ENCODE data around the gene ZNF500. TPM values are rescaled to one million over a fixed set of nuclear protein-coding genes. Genes with fewer than 3 reads are reported as not detected.

The ZNF500 gene
- total and polyA plus RNA-seq, 10 of the 15 experiments (the other 5 are each of a cell fraction or from before 2014, with no cell fraction given) = 0.99 to 13.1 (median 5.5) TPM

DNA sequence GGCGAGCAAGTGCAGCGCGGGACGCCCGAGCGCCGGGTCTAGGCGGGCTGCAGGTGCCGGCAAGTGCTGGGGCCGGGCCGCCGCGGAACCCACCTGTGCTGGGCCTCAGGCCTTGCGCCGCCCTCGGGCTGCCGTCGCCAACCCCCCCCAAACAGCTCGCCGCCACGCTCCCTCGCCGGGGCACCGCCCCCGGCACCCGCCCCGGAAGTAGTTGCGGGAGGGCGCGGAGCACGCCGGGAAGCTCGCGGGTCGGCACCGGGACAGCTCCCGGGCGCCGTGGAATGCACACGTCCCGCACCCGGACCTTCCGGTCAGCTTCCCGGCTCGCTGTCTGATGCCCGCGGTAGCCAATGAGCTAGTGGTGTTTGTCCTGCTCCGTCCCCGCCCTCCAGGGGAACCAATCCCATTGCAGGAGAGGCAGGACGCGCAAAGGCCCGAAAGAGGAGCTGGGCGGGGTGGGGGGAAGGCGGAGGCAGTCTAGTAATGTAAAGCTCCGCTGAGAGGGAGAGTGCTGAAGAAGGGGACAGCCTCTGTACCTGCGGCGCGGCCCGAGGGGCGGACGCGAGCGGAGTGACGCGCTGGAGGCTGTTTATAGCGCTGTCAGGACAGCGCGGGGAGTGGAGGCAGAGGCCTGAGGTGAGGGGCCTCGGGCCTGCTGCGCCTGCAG is 32.8 kb downstream of the ZNF500 start, which contains the start of the genes ANKS3 and DNAAF8 (continued):
- 0 out of 2 replicates have a peak, but pooled peaks have one; percentile 52 for TF ChIP-seq EED (IDR thresholded peaks at IDR 0.05; ENCODE audit: low read depth)
- TF ChIP-seq, protein P1, sequence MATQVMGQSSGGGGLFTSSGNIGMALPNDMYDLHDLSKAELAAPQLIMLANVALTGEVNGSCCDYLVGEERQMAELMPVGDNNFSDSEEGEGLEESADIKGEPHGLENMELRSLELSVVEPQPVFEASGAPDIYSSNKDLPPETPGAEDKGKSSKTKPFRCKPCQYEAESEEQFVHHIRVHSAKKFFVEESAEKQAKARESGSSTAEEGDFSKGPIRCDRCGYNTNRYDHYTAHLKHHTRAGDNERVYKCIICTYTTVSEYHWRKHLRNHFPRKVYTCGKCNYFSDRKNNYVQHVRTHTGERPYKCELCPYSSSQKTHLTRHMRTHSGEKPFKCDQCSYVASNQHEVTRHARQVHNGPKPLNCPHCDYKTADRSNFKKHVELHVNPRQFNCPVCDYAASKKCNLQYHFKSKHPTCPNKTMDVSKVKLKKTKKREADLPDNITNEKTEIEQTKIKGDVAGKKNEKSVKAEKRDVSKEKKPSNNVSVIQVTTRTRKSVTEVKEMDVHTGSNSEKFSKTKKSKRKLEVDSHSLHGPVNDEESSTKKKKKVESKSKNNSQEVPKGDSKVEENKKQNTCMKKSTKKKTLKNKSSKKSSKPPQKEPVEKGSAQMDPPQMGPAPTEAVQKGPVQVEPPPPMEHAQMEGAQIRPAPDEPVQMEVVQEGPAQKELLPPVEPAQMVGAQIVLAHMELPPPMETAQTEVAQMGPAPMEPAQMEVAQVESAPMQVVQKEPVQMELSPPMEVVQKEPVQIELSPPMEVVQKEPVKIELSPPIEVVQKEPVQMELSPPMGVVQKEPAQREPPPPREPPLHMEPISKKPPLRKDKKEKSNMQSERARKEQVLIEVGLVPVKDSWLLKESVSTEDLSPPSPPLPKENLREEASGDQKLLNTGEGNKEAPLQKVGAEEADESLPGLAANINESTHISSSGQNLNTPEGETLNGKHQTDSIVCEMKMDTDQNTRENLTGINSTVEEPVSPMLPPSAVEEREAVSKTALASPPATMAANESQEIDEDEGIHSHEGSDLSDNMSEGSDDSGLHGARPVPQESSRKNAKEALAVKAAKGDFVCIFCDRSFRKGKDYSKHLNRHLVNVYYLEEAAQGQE (IDR thresholded peaks at IDR 0.05; ENCODE audit: low read depth, low read length) = peak; percentile 66; the same call in 1 of the 2 replicates
- TF ChIP-seq TCF3 (IDR thresholded peaks at IDR 0.05; ENCODE audit: borderline replicate concordance, insufficient read depth, low read depth, low read length) = 0 out of 2 replicates have a peak, but pooled peaks have one; percentile 18
- no peak for TF ChIP-seq ZNF217 (IDR thresholded peaks at IDR 0.05)
- TF ChIP-seq TAF1 (IDR thresholded peaks at IDR 0.05; ENCODE audit: borderline replicate concordance, low read depth, low read length) = peak; percentile 30; the same call in 1 of the 2 replicates
- TF ChIP-seq MTA2 (IDR thresholded peaks at IDR 0.05; ENCODE audit: low read depth) = no peak
- no peak for TF ChIP-seq FOXK2 (IDR thresholded peaks at IDR 0.05)
- TF ChIP-seq SREBF1 (IDR thresholded peaks at IDR 0.05; ENCODE audit: low read length) = peak; percentile 40
- no peak for TF ChIP-seq RAD21 (IDR thresholded peaks at IDR 0.05; ENCODE audit: insufficient read depth, low read depth, low read length)
- peak; percentile 79 for TF ChIP-seq CHD2 (IDR thresholded peaks at IDR 0.05; ENCODE audit: borderline replicate concordance, low read depth, low read length)
- no peak for TF ChIP-seq RCOR1 (conservative IDR thresholded peaks at IDR 0.05; ENCODE audit: low read depth, low read length)
- TF ChIP-seq, protein P2, sequence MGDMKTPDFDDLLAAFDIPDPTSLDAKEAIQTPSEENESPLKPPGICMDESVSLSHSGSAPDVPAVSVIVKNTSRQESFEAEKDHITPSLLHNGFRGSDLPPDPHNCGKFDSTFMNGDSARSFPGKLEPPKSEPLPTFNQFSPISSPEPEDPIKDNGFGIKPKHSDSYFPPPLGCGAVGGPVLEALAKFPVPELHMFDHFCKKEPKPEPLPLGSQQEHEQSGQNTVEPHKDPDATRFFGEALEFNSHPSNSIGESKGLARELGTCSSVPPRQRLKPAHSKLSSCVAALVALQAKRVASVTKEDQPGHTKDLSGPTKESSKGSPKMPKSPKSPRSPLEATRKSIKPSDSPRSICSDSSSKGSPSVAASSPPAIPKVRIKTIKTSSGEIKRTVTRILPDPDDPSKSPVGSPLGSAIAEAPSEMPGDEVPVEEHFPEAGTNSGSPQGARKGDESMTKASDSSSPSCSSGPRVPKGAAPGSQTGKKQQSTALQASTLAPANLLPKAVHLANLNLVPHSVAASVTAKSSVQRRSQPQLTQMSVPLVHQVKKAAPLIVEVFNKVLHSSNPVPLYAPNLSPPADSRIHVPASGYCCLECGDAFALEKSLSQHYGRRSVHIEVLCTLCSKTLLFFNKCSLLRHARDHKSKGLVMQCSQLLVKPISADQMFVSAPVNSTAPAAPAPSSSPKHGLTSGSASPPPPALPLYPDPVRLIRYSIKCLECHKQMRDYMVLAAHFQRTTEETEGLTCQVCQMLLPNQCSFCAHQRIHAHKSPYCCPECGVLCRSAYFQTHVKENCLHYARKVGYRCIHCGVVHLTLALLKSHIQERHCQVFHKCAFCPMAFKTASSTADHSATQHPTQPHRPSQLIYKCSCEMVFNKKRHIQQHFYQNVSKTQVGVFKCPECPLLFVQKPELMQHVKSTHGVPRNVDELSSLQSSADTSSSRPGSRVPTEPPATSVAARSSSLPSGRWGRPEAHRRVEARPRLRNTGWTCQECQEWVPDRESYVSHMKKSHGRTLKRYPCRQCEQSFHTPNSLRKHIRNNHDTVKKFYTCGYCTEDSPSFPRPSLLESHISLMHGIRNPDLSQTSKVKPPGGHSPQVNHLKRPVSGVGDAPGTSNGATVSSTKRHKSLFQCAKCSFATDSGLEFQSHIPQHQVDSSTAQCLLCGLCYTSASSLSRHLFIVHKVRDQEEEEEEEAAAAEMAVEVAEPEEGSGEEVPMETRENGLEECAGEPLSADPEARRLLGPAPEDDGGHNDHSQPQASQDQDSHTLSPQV (IDR thresholded peaks at IDR 0.05) = 0 out of 2 replicates have a peak, but pooled peaks have one; percentile 19
- TF ChIP-seq SIX5 (IDR thresholded peaks at IDR 0.05; ENCODE audit: low read depth, low read length, severe bottlenecking) = peak; percentile 39
- TF ChIP-seq RUNX3 (IDR thresholded peaks at IDR 0.05; ENCODE audit: low read length) = no peak; the same call in 1 of the 2 replicates
- no peak for TF ChIP-seq PAX8 (IDR thresholded peaks at IDR 0.05)
- peak; percentile 46 for TF ChIP-seq CREB1 (IDR thresholded peaks at IDR 0.05; ENCODE audit: low read depth)
- no peak for TF ChIP-seq RBBP5 (conservative IDR thresholded peaks at IDR 0.05)
- TF ChIP-seq CEBPB (IDR thresholded peaks at IDR 0.05; ENCODE audit: borderline replicate concordance in 1 of 2, low read depth in 2 of 2, low read length in 2 of 2) = no peak
- TF ChIP-seq, protein P3, sequence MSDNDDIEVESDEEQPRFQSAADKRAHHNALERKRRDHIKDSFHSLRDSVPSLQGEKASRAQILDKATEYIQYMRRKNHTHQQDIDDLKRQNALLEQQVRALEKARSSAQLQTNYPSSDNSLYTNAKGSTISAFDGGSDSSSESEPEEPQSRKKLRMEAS (IDR thresholded peaks at IDR 0.05; ENCODE audit: low read depth, low read length) = peak; percentile 83
- no peak for TF ChIP-seq SUZ12 (IDR thresholded peaks at IDR 0.05; ENCODE audit: unreplicated experiment)
- no peak for TF ChIP-seq ZNF384 (IDR thresholded peaks at IDR 0.05; ENCODE audit: borderline replicate concordance, low read depth, low read length)
- no peak for TF ChIP-seq ETV6 (conservative IDR thresholded peaks at IDR 0.05 in 1 of 2, IDR thresholded peaks at IDR 0.05 in 1 of 2; ENCODE audit: borderline replicate concordance in 1 of 2, low read depth in 1 of 2)
